Neutrophil (primary cell): ENCODE results near the gene STK26.
"Not testable (repeated sequence)": the region's sequence is repeated elsewhere in the genome, so short reads cannot be mapped to it uniquely, and the experiment has no call there.

Source experiments
- H3K27ac ChIP-seq: fragments of 200-600 bp; sonication (generic); 2 replicates; pipeline ENCODE4 v1.5.1; 2016; ENCODE audit warnings: mild to moderate bottlenecking, moderate library complexity
- H3K27me3 ChIP-seq: fragments of 200-600 bp; sonication (generic); 2 replicates; pipeline ENCODE4 v1.6.0; 2016; ENCODE audit warnings: mild to moderate bottlenecking
- H3K36me3 ChIP-seq: fragments of 200-600 bp; sonication (generic); 2 replicates; pipeline ENCODE4 v1.5.1; 2017
- H3K4me1 ChIP-seq, 2 experiments: fragments of 200-600 bp in 1 of 2; sonication (generic) in 1 of 2; 1 replicate in 1 of 2; 2 replicates in 1 of 2; pipeline versions ENCODE4 v1.5.1 to v1.6.1; 2013 to 2016; ENCODE audit warnings: low read depth in 1 of 2, low read length in 1 of 2, mild to moderate bottlenecking in 1 of 2, moderate library complexity in 1 of 2; ENCODE audit not compliant: control insufficient read depth in 1 of 2, insufficient read depth in 1 of 2
- H3K4me3 ChIP-seq, 2 experiments: fragments of 200-600 bp in 1 of 2; sonication (generic) in 1 of 2; 1 replicate in 1 of 2; 2 replicates in 1 of 2; pipeline ENCODE4 v1.5.1; 2013 to 2016; ENCODE audit warnings: low read depth in 1 of 2, low read length in 1 of 2, mild to moderate bottlenecking in 1 of 2, moderate library complexity in 1 of 2
- H3K9me3 ChIP-seq: fragments of 200-600 bp; sonication (generic); 2 replicates; pipeline ENCODE4 v1.5.1; 2016
- CTCF ChIP-seq: fragments of 200-600 bp; sonication (generic); IDR thresholded peaks from 2 replicates; pipeline ENCODE4 v1.5.1; 2016; ENCODE audit warnings: antibody characterized with exemption

Gene STK26

GRCh38 chrX:132046533-132046932 lies 23.4 kb downstream of the STK26 start:
- no peak overlapping the region for H3K4me3 ChIP-seq
- no peak for TF ChIP-seq CTCF
- peaks cover 0 to 10% of the 10 kb centered on the region in 2 experiments for H3K4me1 ChIP-seq
- H3K27ac ChIP-seq, result no peak overlapping the region
- H3K27me3 ChIP-seq, result no peaks in the 10 kb centered on the region
- no peaks in the 10 kb centered on the region for H3K9me3 ChIP-seq
- H3K36me3 ChIP-seq, result no peaks in the 10 kb centered on the region

DNA sequence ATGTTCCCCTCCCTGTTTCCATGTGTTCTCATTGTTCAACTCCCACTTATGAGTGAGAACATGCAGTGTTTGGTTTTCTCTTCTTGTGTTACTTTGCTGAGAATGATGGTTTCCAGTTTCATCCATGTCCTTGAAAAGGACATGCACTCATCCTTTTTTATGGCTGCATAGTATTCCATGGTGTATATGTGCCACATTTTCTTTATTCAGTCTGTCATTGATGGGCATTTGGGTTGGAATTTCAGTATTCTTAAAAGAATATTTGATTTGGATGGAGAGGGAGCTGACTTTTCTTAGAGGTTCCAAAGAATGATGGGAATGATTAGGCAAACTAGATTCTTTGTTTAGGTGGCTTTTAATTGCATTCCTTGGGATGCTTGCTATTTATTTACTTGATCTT lies 28.7 kb downstream of the STK26 start:
- H3K4me1 ChIP-seq, H3K27me3 ChIP-seq, H3K36me3 ChIP-seq, H3K9me3 ChIP-seq, H3K27ac ChIP-seq, H3K4me3 ChIP-seq: not testable (repeated sequence)

DNA sequence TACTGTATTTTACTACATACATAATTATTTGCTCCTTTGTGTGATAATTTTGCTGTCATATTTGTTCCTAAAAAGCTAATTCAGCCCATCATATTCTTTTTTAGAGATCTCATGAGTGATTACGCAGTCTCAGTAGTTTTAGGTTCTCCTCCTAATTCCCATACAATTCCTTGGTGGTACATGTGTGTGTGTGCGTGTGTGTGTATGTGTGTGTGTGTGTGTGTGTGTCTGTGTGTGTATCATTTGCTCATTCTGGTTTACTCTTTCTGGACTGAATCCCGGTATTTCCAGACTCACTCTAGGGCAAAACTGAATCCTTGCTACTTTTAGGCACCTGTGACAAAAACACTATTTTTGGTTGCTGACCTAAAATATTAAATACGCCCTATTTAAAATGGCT lies 34.9 kb downstream of the STK26 start:
- TF ChIP-seq CTCF, result no peak

GRCh38 chrX:132058975-132059374 lies 35.9 kb downstream of the STK26 start:
- no peak overlapping the region for H3K27ac ChIP-seq
- no peak for TF ChIP-seq CTCF
- H3K4me1 ChIP-seq, result no peaks in the 10 kb centered on the region
- no peaks in the 10 kb centered on the region for H3K9me3 ChIP-seq
- H3K4me3 ChIP-seq, result no peak overlapping the region
- no peaks in the 10 kb centered on the region for H3K36me3 ChIP-seq
- H3K27me3 ChIP-seq, result no peaks in the 10 kb centered on the region

More for the DNA sequence above, 34.9 kb downstream of the STK26 start:
- no peaks in the 10 kb centered on the region for H3K36me3 ChIP-seq
- no peaks in the 10 kb centered on the region for H3K27me3 ChIP-seq
- no peak overlapping the region for H3K4me3 ChIP-seq
- H3K9me3 ChIP-seq, result no peaks in the 10 kb centered on the region
- H3K27ac ChIP-seq, result no peak overlapping the region
- H3K4me1 ChIP-seq, result no peaks in the 10 kb centered on the region

- H3K4me3 ChIP-seq, result no peak overlapping the region
- TF ChIP-seq CTCF, result no peak
- no peak overlapping the region for H3K27ac ChIP-seq
- H3K9me3 ChIP-seq, result no peaks in the 10 kb centered on the region
- no peaks in the 10 kb centered on the region for H3K4me1 ChIP-seq
- H3K36me3 ChIP-seq, result no peaks in the 10 kb centered on the region
- H3K27me3 ChIP-seq, result no peaks in the 10 kb centered on the region
These were observed 37.0 kb downstream of the STK26 start for GRCh38 chrX:132059973-132060540.

DNA sequence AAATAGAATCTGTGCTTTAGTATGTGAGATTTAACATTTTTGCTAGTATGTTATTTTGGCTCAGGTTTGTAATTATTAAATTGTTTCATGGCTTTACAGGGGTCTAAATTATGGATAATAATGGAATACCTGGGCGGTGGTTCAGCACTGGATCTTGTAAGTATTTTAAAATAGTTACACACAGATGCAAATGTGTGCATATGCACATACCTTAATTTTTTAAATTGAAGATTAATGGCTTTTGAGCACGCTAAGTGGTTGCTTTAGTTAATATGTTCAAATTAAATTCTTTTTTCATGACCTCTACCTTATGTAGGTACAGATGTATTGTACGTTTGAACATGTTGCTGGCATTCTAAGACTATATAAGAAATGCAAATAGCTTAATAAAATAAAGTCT lies 40.2 kb downstream of the STK26 start:
- Histone ChIP-seq H3K4me3 (no peak overlapping the region), H3K36me3 (no peaks in the 10 kb centered on the region), H3K27me3 (no peaks in the 10 kb centered on the region), H3K4me1 (no peaks in the 10 kb centered on the region), H3K27ac (no peak overlapping the region), H3K9me3 (no peaks in the 10 kb centered on the region)
- no peak for TF ChIP-seq CTCF
